ENCODE measurements around the gene DENND1A.

The DENND1A gene

DNA sequence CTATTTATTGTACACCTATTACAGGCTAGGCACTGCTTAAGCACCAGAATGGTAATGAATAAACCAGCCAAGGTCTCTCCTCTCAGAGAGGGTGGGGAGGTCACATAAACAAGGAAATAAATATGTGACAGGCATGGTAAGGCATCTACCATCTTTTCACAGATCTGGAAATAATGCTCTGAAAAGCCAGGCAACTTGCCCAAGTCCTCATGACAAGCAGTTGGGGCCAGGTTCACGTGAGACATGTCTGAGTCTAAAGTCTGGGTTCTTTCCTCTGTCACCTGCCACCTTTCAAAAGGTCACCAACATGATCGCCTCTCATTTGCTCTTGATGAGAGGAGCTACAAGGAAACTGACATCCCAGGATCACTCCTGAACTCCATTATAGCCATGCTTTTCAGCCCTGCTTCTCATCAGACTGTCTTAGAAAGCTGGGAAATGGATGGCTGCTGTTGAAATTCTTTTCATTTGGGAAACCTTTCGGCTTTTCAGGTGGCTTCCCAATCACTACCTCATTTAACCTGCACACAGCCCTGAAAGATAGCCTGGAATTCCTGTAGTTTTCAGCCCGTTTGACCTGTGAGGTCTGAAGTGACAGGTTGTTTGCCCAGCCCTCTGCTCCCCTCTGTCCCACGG is 450.8 kb downstream of the DENND1A start:
- Histone ChIP-seq H3K36me3 (ENCODE audit: control insufficient read depth, insufficient read depth, low read length) (no peaks in the 10 kb centered on the region), H3K4me1 (ENCODE audit: control insufficient read depth, insufficient read depth, low read length, poor library complexity, severe bottlenecking) (no peaks in the 10 kb centered on the region), H3K4me3 (ENCODE audit: extremely low read depth, insufficient read depth, low read length, poor library complexity, severe bottlenecking) (no peak overlapping the region), H3K27ac (ENCODE audit: low read depth, low read length, severe bottlenecking) (no peak overlapping the region), H3K9me3 (ENCODE audit: control insufficient read depth, low read length) (no peaks in the 10 kb centered on the region)
- WGBS, 2 experiments (ENCODE audit: insufficient coverage in 2 of 2) = 77 to 87% methylated on average over 4 of the region's 5 CpGs

DNA sequence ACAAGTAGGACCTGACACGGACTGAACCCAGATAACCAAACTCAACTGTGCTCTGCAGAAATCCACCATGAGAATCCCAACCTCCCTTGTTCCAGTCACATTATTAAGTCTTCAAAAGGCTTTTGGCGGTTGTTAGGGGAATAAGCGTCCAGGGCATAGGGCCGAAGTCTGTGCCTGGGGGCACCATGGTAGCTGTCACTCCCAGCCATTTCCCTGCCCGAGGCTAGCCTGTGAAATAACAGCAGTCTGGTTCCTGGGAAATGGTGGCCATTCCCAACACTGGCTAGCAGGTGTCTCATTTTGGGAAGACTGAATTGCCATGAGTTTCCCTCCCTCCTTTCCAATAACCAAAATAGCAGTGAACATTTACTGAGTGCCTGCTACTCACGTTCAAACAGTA is 451.8 kb downstream of the DENND1A start:
- 93 to 95% methylated on average over 5 of the region's 6 CpGs for WGBS, 2 experiments (ENCODE audit: insufficient coverage in 2 of 2)
- Histone ChIP-seq H3K36me3 (ENCODE audit: control insufficient read depth, insufficient read depth, low read length) (no peaks in the 10 kb centered on the region), H3K4me1 (ENCODE audit: control insufficient read depth, insufficient read depth, low read length, poor library complexity, severe bottlenecking) (no peaks in the 10 kb centered on the region), H3K27ac (ENCODE audit: low read depth, low read length, severe bottlenecking) (no peak overlapping the region), H3K9me3 (ENCODE audit: control insufficient read depth, low read length) (no peaks in the 10 kb centered on the region), H3K4me3 (ENCODE audit: extremely low read depth, insufficient read depth, low read length, poor library complexity, severe bottlenecking) (no peak overlapping the region)

DNA sequence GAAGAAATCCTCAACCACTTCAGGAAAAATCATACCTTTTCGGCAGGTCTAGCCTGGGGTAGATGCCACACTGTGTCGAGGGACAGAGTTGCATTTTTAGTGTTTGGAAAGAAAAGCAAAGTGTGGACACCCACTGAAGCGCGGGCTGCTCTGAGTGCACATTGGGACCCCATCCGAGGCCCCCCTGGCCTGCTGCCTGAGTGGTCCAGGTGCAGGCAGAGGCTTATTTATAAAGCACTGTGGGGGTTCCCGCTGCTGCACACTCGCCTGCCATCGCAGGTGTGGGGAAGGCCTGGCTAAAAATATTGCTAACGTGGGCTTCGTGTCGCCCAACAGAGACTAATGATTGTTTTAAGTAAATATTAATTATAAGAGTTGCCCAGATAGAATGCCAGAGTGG is 454.5 kb downstream of the DENND1A start:
- Histone ChIP-seq H3K27ac (ENCODE audit: low read depth, low read length, severe bottlenecking) (no peak overlapping the region), H3K4me3 (ENCODE audit: extremely low read depth, insufficient read depth, low read length, poor library complexity, severe bottlenecking) (no peak overlapping the region), H3K4me1 (ENCODE audit: control insufficient read depth, insufficient read depth, low read length, poor library complexity, severe bottlenecking) (no peaks in the 10 kb centered on the region), H3K36me3 (ENCODE audit: control insufficient read depth, insufficient read depth, low read length) (no peaks in the 10 kb centered on the region), H3K9me3 (ENCODE audit: control insufficient read depth, low read length) (no peaks in the 10 kb centered on the region)
- WGBS, 2 experiments (ENCODE audit: insufficient coverage in 2 of 2) = 89 to 90% methylated on average over 3 to 9 of the region's 11 CpGs

DNA sequence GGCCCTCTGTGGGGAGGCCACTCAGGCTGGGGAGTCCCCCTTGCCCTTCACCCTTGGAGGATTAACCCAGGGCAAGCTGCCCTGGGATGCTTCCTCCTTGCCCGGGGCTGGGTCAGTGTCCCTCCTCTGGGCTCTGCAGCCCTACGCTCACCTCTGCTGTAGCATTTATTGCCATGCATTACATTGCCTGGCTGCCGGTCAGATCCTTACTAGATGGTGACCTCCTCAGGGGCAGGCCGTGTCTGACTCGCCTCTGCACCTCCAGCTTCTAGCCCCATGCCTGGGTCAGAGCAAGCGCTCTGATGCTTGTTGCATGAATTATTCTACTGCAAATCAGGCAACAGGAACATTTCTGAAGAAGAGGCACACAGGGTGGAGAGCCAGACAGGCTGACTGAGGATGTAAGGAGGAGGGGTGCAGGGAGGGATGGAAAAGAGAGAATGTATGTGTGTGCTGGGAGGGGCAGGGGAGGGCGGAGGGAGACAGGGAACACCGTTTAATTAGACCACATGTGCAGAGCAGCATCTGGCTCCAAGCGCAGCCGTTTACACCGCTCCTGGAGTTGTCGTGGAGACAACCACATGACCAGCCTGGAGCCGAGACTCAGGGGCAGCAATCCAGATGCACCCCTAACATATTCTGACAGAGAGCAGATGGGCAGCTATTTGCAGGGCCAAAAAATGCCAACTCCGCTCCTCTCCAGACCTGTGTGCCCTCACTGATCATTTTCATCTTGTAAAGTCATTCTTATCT is 456.9 kb downstream of the DENND1A start:
- H3K27ac ChIP-seq (ENCODE audit: low read depth, low read length, severe bottlenecking) = no peak overlapping the region
- no peaks in the 10 kb centered on the region for H3K4me1 ChIP-seq (ENCODE audit: control insufficient read depth, insufficient read depth, low read length, poor library complexity, severe bottlenecking)
- no peaks in the 10 kb centered on the region for H3K36me3 ChIP-seq (ENCODE audit: control insufficient read depth, insufficient read depth, low read length)
- H3K9me3 ChIP-seq (ENCODE audit: control insufficient read depth, low read length) = no peaks in the 10 kb centered on the region
- WGBS, 2 experiments (ENCODE audit: insufficient coverage in 2 of 2) = 90 to 93% methylated on average over 12 to 13 of the region's 14 CpGs
- no peak overlapping the region for H3K4me3 ChIP-seq (ENCODE audit: extremely low read depth, insufficient read depth, low read length, poor library complexity, severe bottlenecking)

DNA sequence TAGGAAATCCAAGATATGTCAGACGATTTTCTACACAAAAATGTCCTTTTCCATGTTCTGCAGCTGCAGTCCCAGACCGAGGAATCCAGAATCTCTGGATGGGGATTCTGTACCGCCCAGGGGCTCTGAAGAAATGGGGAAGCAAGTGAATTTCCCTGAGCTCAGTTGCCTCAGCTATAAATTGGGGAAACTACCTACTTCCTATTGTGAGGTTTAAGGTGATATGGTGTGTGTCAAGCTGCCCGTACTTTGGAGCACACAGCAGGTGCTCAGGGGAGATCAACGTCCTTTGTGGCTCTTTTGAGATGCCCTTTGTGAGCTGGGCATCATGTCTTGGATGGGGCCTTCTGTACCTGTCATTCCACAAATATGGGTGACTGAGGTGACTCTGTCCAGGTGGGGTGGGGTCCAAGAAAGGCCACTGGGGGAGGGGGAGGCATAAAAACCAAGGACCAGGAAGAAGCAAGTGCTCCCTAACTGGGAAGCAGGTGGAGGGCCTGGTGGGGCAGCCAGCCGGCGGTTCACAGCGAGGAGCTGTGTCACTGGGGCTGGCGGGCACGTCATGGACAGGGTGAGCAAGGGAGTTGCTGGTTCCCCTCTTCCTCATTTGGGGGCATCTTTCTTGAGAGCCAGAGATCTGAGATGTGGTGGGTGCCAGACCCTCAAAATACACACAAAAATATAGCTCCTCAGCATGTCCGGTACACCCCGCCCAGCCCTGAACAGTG is 457.9 kb downstream of the DENND1A start:
- no peaks in the 10 kb centered on the region for H3K36me3 ChIP-seq (ENCODE audit: control insufficient read depth, insufficient read depth, low read length)
- WGBS, 2 experiments (ENCODE audit: insufficient coverage in 2 of 2) = 84 to 89% methylated on average over 6 to 7 of the region's 12 CpGs
- no peaks in the 10 kb centered on the region for H3K9me3 ChIP-seq (ENCODE audit: control insufficient read depth, low read length)
- H3K27ac ChIP-seq (ENCODE audit: low read depth, low read length, severe bottlenecking) = no peak overlapping the region
- H3K4me1 ChIP-seq (ENCODE audit: control insufficient read depth, insufficient read depth, low read length, poor library complexity, severe bottlenecking) = no peaks in the 10 kb centered on the region
- H3K4me3 ChIP-seq (ENCODE audit: extremely low read depth, insufficient read depth, low read length, poor library complexity, severe bottlenecking) = no peak overlapping the region

DNA sequence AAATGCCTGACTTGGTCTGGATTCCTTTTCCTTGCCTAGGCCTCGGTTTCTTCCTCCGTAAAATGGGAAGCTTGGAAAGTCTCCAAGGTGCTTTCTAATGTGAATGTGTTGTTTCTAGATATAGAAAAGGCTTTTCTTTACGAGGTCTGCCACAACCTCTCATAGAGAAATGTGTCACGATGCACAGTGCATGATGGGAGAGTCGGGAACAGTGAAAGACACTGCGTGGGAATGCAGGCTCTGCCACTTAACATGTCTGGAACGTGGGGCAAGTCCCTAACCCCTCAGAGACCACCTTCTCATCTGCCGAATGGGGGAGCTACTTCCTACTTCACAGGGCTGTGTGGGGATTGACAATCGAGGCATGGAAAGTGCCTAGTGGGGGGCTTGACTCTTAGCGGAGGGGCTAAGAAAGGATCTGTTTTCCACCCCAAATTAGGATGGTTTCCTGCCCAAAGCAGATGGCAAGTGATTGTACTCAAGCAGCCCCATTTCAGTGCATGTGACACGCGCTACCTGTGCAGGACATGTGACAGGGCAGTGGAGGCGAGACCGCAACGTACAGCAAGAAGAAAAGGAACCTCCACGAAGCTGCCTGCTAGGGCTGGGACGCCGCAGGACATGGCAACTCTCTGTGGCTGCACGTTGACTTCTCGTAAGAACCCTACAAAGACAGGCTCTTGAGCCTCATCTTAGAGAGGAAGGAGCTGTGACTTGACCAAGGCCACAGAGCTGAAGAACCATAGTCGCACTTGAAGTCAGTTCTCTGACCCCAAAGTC is 458.7 kb downstream of the DENND1A start:
- H3K4me1 ChIP-seq (ENCODE audit: control insufficient read depth, insufficient read depth, low read length, poor library complexity, severe bottlenecking) = no peaks in the 10 kb centered on the region
- no peak overlapping the region for H3K27ac ChIP-seq (ENCODE audit: low read depth, low read length, severe bottlenecking)
- no peaks in the 10 kb centered on the region for H3K36me3 ChIP-seq (ENCODE audit: control insufficient read depth, insufficient read depth, low read length)
- no peaks in the 10 kb centered on the region for H3K9me3 ChIP-seq (ENCODE audit: control insufficient read depth, low read length)
- 92 to 96% methylated on average over 16 of the region's 21 CpGs for WGBS, 2 experiments (ENCODE audit: insufficient coverage in 2 of 2)
- no peak overlapping the region for H3K4me3 ChIP-seq (ENCODE audit: extremely low read depth, insufficient read depth, low read length, poor library complexity, severe bottlenecking)

DNA sequence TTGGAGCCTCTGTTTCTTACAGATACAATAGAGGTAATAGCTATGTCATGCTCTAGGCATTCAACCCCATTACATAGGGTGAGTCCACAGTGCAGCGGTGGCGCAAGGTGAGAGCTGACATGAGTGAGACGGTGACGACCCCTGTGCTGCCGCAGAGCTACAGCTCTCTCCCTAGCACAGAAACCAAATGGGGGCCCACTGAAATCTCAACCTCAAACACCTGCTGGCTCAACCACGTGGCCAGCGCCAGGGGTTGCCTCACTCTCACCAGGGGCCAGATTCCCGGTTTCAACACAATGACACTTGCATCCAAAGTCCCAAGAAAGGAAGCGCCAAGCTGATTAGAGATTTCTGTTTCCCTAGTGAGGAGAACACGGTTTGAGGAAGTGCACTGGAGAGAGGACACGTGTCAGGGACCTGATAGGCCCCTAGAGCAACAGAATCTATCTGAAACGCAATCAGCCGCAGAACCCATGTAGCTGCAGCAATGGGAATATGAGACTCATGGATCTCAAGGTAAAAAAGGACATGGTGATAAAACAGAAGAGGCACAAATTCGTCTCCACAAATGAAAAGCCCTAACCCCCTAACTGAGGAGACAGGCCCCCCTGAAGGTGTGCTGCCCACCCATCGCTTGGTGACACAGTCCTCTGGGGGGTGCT is 459.7 kb downstream of the DENND1A start:
- Histone ChIP-seq H3K9me3 (ENCODE audit: control insufficient read depth, low read length) (no peaks in the 10 kb centered on the region), H3K4me3 (ENCODE audit: extremely low read depth, insufficient read depth, low read length, poor library complexity, severe bottlenecking) (no peak overlapping the region), H3K4me1 (ENCODE audit: control insufficient read depth, insufficient read depth, low read length, poor library complexity, severe bottlenecking) (no peaks in the 10 kb centered on the region), H3K27ac (ENCODE audit: low read depth, low read length, severe bottlenecking) (no peak overlapping the region), H3K36me3 (ENCODE audit: control insufficient read depth, insufficient read depth, low read length) (no peaks in the 10 kb centered on the region)
- WGBS, 2 experiments (ENCODE audit: insufficient coverage in 2 of 2) = 80 to 82% methylated on average over 13 to 14 of the region's 15 CpGs

DNA sequence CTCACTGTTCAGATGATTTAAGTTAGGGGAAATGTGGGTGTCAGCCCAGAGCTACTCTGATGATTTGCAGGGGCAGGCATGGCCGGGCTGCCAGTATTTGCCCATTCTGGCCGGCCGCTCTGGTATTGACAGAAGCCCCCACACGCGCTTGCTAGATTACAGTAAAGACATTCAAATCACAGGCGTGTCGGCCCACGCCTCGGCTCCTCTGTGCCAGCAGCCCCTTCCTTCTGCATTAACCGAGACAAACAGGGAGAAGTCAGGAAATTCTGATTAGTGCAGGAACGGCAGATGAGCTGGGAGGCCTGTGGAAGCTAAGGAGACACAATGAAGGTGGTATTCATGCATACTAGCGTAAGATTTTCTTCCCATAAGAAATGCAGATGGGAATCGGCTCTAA is 460.6 kb downstream of the DENND1A start:
- Histone ChIP-seq H3K4me1 (ENCODE audit: control insufficient read depth, insufficient read depth, low read length, poor library complexity, severe bottlenecking) (no peaks in the 10 kb centered on the region), H3K4me3 (ENCODE audit: extremely low read depth, insufficient read depth, low read length, poor library complexity, severe bottlenecking) (no peak overlapping the region), H3K27ac (ENCODE audit: low read depth, low read length, severe bottlenecking) (no peak overlapping the region), H3K9me3 (ENCODE audit: control insufficient read depth, low read length) (no peaks in the 10 kb centered on the region), H3K36me3 (ENCODE audit: control insufficient read depth, insufficient read depth, low read length) (no peaks in the 10 kb centered on the region)
- 90 to 94% methylated on average over 13 of the region's 13 CpGs for WGBS, 2 experiments (ENCODE audit: insufficient coverage in 2 of 2)

DNA sequence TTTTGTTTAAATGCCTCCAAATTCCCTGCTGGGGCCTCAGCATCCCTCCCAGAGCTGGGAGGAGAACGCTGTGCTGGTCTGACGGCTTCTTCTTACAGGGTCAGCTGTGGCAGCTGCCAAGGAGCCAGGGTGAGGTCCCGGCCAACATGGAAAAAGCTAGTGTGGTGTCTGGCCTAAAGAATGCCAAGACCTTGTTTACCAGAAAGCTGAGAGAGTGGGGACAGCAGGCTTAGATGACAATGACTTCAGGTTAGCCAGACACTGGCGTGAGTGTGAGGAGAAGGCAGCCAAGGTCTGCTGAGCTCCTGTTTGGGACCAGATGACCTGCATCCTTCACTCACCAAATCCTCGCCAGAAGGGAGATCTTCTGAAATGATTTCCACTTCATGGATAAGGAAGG is 461.4 kb downstream of the DENND1A start:
- Histone ChIP-seq H3K4me3 (ENCODE audit: extremely low read depth, insufficient read depth, low read length, poor library complexity, severe bottlenecking) (no peak overlapping the region), H3K4me1 (ENCODE audit: control insufficient read depth, insufficient read depth, low read length, poor library complexity, severe bottlenecking) (no peaks in the 10 kb centered on the region), H3K27ac (ENCODE audit: low read depth, low read length, severe bottlenecking) (no peak overlapping the region), H3K9me3 (ENCODE audit: control insufficient read depth, low read length) (no peaks in the 10 kb centered on the region), H3K36me3 (ENCODE audit: control insufficient read depth, insufficient read depth, low read length) (no peaks in the 10 kb centered on the region)
- 80 to 88% methylated on average over 5 of the region's 5 CpGs for WGBS, 2 experiments (ENCODE audit: insufficient coverage in 2 of 2)

DNA sequence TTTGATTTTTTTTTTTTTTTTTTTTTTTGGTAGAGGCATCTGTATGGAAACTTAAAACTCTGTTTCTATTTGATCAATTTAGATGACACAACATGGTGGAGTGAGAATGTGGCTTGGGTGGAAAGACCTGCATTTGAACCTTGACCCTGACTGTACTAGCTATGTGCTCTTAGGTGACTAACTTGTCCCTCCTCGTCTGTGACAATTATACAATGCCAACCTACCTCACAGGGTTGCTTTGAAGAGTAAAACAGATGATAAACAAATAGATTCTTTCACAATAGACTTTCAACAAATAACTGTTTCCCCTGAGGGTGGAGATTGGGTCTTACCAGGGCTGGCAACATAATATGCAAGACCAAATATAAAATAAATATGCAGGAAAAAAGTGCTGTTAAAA is 464.6 kb downstream of the DENND1A start:
- no CpG with 5 or more reads among the region's 1 CpG for WGBS, 2 experiments (ENCODE audit: insufficient coverage in 2 of 2)
- no peaks in the 10 kb centered on the region for H3K9me3 ChIP-seq (ENCODE audit: control insufficient read depth, low read length)
- no peaks in the 10 kb centered on the region for H3K36me3 ChIP-seq (ENCODE audit: control insufficient read depth, insufficient read depth, low read length)
- no peaks in the 10 kb centered on the region for H3K4me1 ChIP-seq (ENCODE audit: control insufficient read depth, insufficient read depth, low read length, poor library complexity, severe bottlenecking)
- H3K4me3 ChIP-seq (ENCODE audit: extremely low read depth, insufficient read depth, low read length, poor library complexity, severe bottlenecking) = no peak overlapping the region
- no peak overlapping the region for H3K27ac ChIP-seq (ENCODE audit: low read depth, low read length, severe bottlenecking)
